GM19043 (cell line): ENCODE data around the gene SERPINA3.
"Not testable (repeated sequence)": the region's sequence is repeated elsewhere in the genome, so short reads cannot be mapped to it uniquely, and the experiment has no call there.

ENCODE experiments used
- ATAC-seq: cut with Tn5 transposase; IDR thresholded peaks from one replicate; pipeline ENCODE4 v1.9.1; 2021; ENCODE audit warnings: low read depth; ENCODE audit not compliant: unreplicated experiment

SERPINA3 gene

DNA sequence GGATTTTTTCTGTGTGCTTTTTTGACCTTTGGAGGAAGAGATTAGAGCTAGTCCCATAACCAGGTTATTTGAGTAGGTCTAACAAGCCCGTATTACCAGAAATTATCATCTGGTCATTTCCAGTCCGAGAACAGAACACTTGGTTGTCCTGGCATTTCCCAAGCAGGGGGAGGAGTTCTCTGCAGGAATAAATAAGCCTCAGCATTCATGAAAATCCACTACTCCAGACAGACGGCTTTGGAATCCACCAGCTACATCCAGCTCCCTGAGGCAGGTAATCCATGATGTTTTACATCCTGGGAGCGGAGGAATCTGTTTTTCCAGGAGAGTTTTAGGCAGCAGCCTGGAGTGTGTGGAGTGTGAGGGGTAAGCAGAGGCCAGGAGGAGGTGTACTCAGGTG is at the start of gene SERPINA3:
TSS of gene SERPINA3 (plus strand) at position 218 of the 400 bp plus-strand sequence. CDS start 2,051 bp downstream, outside the sequence.
- ATAC-seq, result no peak

DNA sequence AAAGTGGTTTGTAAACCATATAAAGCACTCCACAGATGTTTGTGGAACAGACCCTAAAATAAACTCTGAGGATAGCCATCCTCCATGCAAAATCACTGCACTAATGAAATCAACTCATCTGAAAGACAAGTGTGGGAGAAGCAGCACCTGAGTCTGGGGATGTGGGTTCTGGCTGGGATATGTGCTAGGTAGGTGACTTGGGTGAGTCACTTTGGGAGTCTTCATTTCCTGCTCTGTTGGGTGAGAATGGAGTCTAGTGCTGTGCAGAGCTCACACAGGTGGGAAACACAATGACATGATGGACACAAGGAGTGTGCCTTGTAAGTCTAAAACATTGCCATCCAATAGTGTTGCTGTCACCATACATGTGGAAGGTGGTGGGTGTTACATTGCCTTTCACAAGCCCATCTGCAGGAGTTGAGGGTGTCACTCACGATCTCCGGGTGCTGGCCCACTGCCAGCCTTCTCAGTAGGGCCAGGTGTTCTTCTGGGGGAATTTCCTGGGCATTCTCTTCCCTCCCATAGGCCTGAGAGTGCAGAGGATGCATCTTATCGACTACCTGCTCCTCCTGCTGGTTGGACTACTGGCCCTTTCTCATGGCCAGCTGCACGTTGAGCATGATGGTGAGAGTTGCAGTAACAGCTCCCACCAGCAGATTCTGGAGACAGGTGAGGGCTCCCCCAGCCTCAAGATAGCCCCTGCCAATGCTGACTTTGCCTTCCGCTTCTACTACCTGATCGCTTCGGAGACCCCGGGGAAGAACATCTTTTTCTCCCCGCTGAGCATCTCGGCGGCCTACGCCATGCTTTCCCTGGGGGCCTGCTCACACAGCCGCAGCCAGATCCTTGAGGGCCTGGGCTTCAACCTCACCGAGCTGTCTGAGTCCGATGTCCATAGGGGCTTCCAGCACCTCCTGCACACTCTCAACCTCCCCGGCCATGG is 49.0 kb upstream of the SERPINA3 start:
- no peak for ATAC-seq

DNA sequence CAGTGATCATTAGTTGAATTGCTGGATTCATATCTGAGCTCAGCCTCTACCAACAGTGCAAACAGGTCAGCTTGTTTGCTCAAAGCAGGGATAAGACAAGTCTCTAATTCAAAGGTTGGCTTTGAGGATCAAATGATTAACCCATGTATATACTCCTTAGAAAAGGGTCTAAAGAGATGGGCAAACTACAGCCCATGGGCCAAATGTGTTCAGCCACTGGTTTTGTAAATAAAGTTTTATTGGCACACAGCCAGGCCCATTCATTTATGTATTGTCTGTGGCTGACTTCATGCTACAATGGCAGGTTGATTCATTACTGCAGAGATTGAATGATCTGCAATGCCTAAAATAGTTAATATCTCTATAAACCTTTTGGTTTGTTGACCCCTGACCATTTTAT is 47.8 kb upstream of the SERPINA3 start:
- no peak for ATAC-seq

DNA sequence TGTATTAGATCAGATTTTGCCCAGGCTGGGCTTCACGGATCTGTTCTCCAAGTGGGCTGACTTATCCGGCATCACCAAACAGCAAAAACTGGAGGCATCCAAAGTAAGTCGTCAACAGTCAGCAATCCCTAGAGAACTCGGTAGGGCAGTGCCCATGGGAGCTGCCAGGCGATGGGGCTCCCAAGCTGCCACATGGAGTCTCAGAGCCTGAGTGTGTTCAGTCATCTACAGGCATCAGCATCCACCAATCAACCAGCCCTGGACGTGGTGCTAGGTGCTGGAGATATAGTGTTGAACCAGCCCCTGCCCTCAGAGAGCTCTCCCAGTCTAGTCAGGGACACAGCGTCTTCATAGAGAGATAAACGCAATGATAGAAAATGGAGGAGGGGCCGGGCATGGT is 44.0 kb upstream of the SERPINA3 start:
- no peak for ATAC-seq

DNA sequence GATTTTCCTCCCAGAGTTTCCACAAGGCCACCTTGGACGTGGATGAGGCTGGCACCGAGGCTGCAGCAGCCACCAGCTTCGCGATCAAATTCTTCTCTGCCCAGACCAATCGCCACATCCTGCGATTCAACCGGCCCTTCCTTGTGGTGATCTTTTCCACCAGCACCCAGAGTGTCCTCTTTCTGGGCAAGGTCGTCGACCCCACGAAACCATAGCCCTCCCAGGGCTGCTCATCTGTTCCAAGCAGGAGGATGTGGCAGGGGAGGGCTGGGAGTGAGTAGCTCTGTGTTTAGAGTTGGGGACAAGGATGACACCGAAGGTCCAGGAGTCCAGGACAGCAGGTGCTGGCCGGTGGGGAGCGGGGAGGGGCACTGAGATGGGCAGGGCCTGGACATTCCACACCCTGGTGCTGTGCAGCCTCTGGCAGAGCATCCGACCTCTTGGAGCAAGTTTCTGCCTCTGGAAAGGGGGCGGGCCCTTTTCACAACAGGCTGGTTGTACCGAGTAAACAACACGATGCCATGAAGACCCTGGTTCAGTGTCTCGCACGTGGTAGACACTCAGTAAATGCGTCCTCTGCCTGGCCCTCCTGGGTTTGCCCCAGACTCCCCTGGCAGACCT is 42.7 kb upstream of the SERPINA3 start:
- no peak for ATAC-seq

DNA sequence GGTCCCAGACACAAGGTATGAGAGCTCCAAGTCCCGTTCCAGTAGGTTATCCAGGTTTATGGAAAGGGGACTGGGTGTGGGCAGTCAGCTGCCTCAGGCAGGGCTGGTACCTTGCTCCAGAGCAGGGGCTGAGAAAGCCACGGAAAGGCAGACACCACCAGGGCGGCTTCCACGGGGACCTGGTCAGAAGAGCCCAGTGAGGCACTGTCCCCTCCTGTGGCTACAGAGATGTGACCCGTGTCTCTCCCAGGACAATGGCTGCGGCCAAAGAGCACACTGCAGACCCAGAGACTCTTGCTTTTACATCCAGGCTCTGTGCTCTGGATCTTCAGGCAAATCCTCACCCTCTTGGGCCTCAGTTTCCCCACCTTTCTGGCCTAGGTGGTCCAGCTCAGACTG is 42.2 kb upstream of the SERPINA3 start:
- ATAC-seq, result no peak

DNA sequence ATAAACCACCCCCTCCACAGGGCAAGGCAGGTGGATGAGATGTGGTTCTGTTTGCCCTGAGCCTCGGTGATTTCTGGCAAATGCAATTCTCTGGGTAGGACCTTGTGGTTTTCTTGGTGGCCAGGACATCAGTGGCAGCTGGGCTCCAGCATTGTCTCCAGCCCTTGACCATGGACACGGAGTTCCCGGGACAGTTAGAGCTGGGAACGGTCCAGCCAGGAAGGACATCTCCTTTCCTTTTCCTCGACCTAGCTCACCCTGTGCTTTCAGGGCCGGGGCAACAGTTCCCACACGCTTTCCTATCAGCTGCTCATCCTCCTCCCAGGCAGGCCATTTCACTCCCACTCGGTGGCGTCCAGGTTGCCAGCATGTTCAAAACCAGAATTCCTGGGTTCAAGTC is 41.8 kb upstream of the SERPINA3 start:
- no peak for ATAC-seq

DNA sequence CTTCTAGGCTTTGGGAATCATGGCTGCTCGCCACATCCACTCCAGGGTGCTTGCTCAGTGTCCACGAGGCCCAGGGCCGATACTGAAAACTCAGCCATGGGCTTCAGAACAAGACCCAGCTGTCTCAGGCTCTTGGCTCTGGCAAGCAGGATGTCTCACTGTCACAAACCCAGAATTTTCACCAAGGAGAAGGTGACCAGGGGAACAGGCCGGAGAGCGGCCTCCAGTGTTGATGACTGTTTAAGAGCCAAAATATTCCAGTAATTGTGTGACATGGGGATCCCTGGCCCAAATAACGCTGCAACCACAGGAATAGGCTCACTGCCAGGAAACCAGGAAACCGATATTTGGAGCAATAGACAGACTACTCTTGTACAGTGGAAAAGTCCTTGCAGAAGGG is 40.8 kb upstream of the SERPINA3 start:
- no peak for ATAC-seq

DNA sequence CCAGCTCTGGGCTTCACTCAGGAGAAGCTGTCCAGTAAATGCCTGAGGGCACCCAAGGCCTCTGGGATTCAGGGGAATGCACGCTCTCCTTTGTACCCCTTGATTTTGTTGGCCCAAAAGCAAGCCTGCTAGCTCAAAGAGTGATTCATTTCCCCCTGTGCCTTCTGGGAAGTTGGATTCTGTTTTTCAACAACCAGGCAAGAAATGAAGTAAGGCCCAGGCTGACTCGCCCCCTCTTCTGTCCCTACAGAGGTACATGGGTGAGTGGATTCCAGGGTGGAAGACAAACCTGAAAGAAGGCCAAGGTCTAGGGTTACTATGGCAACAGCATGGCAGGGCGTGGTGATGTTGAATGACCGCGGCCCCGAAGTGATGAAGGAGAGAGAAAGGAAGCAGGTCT is 40.2 kb upstream of the SERPINA3 start:
- no peak for ATAC-seq

DNA sequence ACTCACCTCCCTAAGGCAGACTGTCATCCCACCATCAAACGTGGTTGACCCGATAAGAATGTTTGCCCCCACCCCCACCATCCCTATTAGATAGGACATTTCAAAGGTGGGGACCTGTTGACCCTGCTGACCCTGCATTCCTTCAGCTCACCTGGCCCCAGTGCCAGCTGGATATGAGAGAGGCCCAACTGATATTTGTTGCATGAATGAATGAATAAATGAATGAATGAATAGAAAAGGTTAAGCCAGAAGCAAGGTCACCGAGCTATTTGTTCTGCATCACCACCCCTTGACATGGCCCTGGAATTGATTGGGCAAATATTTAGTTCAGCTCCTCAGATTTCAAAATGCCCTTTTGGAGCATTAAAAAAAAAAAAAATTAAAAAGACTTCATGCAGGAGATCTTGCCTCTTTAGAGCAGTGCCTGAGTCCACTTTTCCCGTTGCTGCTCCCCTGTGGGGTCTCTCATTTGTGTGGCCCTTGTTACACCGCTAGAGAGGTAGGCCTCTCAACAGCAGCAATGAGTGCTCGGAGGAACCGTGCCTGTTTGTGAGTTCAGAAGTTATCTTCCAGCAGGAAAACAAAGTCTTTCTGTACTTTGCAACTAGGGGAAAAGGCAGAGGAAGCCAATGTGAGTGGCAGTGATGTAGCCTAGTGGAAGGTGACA is 39.4 kb upstream of the SERPINA3 start:
- ATAC-seq, result no peak

DNA sequence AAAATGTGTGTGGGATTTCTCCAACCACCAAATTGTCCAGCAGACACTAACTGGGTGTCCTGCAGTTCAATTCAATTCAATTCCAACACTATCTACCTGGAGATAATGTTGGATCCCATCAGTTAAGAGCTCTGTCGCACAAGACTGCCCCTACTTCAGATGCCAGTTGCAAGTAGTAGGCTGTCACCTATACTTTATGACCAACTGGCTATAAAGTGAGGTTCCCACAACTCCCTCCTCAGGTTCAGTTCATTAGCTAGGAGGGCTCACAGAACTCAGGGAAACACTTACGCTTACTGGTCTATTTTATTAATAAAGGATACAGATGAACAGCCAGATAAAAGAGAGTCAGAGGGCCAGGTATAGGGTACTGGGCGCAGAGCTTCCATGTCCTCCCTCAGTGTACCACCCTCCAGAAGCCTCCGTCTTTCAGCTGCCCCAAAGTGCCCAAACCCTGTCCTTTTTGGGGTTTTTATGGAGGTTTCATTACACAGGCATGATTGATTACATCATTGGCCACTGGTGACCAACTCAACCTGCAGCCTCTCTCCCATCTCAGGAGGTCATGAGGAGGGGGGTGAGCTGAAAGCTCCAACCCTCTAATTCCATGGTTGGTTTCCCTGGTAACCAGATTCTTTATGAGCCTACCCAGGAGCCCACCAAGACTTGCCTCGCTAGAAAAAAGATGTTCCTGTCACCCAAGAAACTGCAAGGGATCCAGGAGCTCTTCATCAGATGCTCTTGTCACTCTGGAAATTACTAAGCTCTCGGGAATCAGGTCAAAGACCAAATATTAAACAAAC is 38.5 kb upstream of the SERPINA3 start:
- no peak for ATAC-seq

DNA sequence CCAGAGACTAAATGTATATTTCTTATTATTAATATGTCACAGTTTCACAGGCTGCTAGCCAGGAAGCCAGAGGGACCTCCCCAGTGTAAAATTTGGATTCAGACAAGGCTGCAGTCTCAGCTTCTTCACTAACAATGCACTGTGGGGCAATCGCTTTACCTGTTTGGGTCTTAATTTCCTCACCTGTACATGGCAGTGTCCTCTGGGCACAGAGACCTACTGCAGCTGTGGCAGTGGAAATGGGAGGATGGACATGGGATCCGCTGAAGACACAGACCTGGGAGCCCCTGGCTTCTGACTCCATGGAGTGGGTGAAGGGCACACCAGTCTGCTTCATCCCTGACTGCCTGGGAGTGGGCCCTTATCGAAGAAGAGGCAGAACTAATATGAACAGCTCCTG is 37.9 kb upstream of the SERPINA3 start:
- no peak for ATAC-seq

DNA sequence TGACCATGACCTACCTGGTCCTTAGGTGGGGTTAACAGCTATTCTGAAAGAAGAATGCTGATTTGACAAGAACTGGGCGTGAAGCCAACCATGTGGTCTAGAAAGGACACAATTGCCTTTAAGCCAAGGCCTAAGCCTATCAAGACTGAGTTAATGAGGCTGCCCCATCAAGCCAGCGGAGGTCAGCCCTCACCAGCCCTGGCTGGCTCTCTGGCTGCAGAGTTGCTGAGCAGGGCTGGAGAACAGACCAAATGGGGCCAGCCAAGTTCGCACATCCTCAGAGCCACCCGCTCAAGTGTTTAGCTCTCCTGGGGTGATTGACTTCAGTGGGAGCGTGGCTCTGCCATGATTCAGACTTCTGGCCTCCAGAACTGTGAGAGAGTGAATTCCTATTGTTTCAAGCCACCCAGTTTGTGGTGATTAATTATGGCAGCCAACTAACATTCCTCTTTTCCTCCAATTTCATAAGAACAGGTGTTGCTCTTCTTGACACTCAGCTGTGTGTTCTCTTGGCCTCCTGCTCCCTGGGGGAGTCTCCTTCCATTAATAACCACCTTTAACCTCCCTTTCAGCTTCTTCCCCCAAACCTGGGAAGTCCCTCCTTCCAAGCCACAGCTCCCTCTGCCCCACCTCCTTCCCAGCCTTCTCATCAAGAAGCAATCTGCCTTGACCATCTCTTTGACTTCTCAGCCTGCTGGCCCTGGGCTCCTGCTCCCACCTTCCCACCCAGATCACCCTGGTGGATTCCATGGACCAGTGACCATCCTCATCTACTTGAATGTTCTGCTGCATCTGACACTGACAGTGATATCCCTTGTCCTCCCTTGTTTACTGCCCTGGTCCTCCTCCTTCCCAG is 36.2 kb upstream of the SERPINA3 start:
- no peak for ATAC-seq

DNA sequence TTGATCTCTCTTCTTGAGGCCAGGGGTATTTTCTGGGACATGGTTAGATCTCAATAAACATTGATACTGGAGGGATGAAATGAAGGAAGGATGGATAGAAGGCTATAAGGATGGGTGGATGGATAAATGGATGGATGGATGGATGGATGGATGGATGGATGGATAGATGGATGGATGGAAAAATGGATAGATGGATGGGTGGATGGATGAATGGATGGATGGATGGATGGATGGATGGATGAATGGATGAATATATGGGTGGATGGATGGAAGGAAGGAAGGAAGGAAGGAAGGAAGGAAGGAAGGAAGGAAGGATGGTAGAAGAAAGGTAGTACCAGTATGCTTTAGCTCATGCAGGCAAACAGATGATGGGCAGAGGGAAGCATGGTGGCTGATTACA is 34.7 kb upstream of the SERPINA3 start:
- ATAC-seq, result not testable (repeated sequence)

DNA sequence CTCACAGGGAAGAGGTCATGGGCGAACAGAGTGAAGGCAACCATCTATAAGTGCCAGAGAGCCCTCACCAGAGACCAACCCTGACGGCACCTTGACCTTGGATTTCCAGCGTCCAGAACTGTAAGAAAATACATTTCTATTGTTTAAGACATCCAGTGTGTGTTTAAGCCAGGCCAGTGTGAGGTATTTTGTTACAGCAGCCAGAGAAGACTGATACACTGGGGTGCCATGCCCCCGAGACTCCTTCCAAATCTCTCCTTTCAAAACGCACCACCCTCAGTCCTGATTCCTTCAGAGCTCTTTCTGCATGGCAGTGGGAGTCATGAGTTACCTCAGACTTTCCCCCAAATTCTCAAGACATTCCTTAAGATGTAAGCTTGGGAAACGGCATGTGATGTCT is 33.5 kb upstream of the SERPINA3 start:
- no peak for ATAC-seq

DNA sequence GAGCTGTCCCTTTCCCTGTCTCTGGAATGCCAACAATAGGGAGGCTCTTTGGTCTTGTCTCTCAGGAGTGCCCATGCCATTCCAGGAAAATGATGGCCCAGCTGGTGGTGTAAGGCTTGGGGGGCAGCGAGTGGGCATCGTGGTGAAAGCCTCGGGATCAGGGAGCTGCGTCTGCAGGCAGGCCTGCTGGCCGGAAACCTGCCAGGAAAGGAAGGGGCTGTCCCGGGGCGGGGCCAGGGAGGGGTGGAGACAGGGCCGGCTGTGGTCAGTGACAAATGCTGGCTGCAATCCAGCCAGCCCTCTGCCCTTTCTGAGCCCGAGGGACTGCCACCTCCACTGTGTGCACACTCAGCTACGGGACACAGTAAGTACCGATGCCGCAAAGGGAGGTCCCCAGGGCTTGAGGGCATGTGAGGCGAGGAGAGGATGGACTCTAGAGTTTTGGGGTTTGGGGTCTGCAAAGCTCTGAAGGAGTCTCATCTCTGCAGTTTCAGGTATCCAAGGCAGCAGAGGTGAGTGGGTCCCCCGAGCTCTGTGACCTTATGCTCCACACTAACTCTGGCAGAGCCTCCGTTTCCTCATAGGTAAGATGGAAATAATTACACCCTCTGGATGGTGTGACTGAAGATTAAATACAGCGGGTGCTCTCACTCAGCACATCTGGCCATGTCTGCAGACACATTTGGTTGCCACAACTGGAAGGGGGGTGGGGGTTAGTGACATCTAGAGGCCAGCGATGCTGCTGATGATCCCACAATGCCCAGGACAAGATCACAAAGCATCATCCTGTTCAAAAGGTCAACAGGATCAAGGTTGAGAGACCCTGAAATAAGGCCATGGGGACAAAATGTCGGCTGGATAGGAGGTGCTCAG is 30.8 kb upstream of the SERPINA3 start, which contains the start of gene SERPINA5:
TSS of gene SERPINA5 (plus strand) at position 300 of the 873 bp plus-strand sequence. CDS start 5,937 bp downstream, outside the sequence.
- no peak for ATAC-seq

DNA sequence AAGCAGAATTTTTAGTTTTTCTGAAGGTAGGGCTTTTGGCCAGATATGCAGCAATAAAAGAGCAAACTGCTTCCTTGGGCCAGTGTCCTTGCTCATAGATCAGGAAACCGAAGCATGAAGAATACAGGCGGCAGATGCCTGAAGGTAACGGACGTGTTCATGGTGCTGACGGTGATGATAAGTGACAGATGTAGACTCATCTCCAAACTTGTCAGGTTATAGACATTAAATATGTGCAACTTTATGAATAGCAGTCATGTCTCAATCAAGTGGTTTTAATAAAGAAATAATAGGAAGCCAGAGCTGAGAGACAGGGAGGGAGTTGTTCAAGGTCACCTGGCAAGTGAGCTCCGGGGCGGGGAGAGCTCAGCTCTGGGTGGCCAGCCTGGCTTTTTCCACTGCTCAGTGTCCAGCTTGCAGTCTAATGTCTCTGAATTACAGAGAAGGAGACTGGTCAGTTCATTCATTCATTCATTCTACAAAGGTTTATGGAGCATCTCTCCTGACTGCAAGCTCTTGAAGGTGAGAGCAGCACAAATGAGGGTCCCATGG is 29.9 kb upstream of the SERPINA3 start:
- no peak for ATAC-seq

DNA sequence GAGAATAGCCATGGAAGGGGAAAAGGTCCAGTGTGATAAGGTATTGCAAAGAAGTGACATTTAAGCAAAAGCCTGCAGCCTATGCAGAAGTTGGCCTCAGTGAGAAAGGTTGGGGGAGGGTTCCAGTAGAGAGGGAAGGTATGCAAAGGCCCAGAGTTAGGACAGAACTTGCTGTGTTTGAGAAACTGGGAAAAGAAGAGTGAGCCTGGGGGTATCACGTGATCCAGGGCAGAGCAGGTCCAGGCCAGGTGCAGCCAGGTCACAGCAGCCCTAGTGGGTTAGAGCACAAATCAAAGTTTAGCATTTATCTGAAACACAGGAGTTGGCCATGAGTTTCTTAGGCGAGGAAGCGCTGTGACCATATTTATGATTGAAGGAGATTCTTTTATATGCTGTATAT is 29.3 kb upstream of the SERPINA3 start:
- no peak for ATAC-seq
